SU-DHL-6 (cell line): ENCODE results near the gene L1TD1.
"Not testable (repeated sequence)": the region's sequence is repeated elsewhere in the genome, so short reads cannot be mapped to it uniquely, and the experiment has no call there.

ENCODE experiments used
- CTCF ChIP-seq: fragments of 200-600 bp; sonication (generic); IDR thresholded peaks from one replicate; pipeline ENCODE4 v1.5.1; 2017; ENCODE audit warnings: antibody characterized with exemption, mild to moderate bottlenecking, low read length, moderate library complexity; ENCODE audit not compliant: insufficient read depth, poor library complexity, severe bottlenecking
- EZH2phosphoT487 ChIP-seq: fragments of 200-600 bp; sonication (generic), shearing (Covaris generic); conservative IDR thresholded peaks from 2 replicates; pipeline ENCODE4 v1.6.1; 2018; ENCODE audit warnings: mild to moderate bottlenecking, antibody characterized with exemption, low read length, moderate library complexity, mixed read lengths

GRCh38 chr1:62185233-62185632 is 9.4 kb upstream of the L1TD1 start:
- not testable (repeated sequence) for TF ChIP-seq CTCF, EZH2phosphoT487
